HepG2 (cell line): ENCODE results near the gene MAT2A. TPM values are rescaled to one million over a fixed set of nuclear protein-coding genes. Genes with fewer than 3 reads are reported as not detected.

Experiments used
- CHCHD3 ChIP-seq: sonication (generic); formaldehyde crosslinking; IDR thresholded peaks from 2 replicates; pipeline ENCODE4 v1.8.0; 2022; ENCODE audit warnings: mild to moderate bottlenecking, missing genetic modification reagents, moderate library complexity
- DPF2 ChIP-seq: sonication (generic); formaldehyde crosslinking; IDR thresholded peaks from 2 replicates; pipeline ENCODE4 v1.4.0; 2020; ENCODE audit warnings: mild to moderate bottlenecking, low read depth, missing genetic modification reagents, borderline replicate concordance
- GFI1 ChIP-seq: sonication (generic); formaldehyde crosslinking; IDR thresholded peaks from 2 replicates; pipeline ENCODE4 v1.5.0; 2020; ENCODE audit warnings: missing genetic modification reagents, mild to moderate bottlenecking, borderline replicate concordance
- HDAC6 ChIP-seq: fragments of 200-600 bp; sonication (generic); IDR thresholded peaks from 2 replicates; pipeline ENCODE4 v1.7.0; 2017; ENCODE audit warnings: mild to moderate bottlenecking, antibody characterized with exemption, low read length, low read depth
- RBM39 ChIP-seq: fragments of 200-400 bp; formaldehyde crosslinking; IDR thresholded peaks from one replicate; pipeline ENCODE4 v1.6.1; 2018; ENCODE audit warnings: antibody characterized with exemption, mild to moderate bottlenecking, low read depth, low read length; ENCODE audit not compliant: poor library complexity, severe bottlenecking
- SNRNP70 ChIP-seq: fragments of 200-400 bp; formaldehyde crosslinking; IDR thresholded peaks from 2 replicates; pipeline ENCODE4 v1.6.1; 2017; ENCODE audit warnings: mild to moderate bottlenecking, low read depth, low read length, moderate library complexity
- STAG1 ChIP-seq: sonication (generic); formaldehyde crosslinking; IDR thresholded peaks from 2 replicates; pipeline ENCODE4 v1.4.0; 2020; ENCODE audit warnings: missing genetic modification reagents
- TBP ChIP-seq: sonication (generic); formaldehyde crosslinking; IDR thresholded peaks from 2 replicates; pipeline ENCODE4 v1.5.0; 2020; ENCODE audit warnings: missing genetic modification reagents
- TRAFD1 ChIP-seq: sonication (generic); formaldehyde crosslinking; IDR thresholded peaks from 2 replicates; pipeline ENCODE4 v1.5.1; 2020; ENCODE audit warnings: missing genetic modification reagents, mild to moderate bottlenecking, borderline replicate concordance
- ZBTB42 ChIP-seq: sonication (generic); formaldehyde crosslinking; IDR thresholded peaks from 2 replicates; pipeline ENCODE4 v1.5.0; 2020; ENCODE audit warnings: mild to moderate bottlenecking, missing genetic modification reagents
- ZNF251 ChIP-seq: sonication (generic); formaldehyde crosslinking; IDR thresholded peaks from 2 replicates; pipeline ENCODE4 v1.9.0; 2021; ENCODE audit warnings: mild to moderate bottlenecking, missing genetic modification reagents
- ZNF557 ChIP-seq: sonication (generic); formaldehyde crosslinking; IDR thresholded peaks from 2 replicates; pipeline ENCODE4 v1.4.0; 2020; ENCODE audit warnings: missing genetic modification reagents
- polyA plus RNA-seq, 8 experiments: library from polyadenylated mRNA; depleted of rRNA in 3 of 8; stranded (reverse) in 7 of 8; unstranded in 1 of 8; fragments of >200 nt; fragmentation: Illumina TruSeq in 4 of 8; extraction: Trizol in 4 of 8; gene quantifications; 2 replicates each; pipeline versions ENCODE4 v1.2.1 to v1.2.3, GENCODE V29; 2011 to 2016; ENCODE audit warnings: low read depth in 4 of 8, missing spikeins in 1 of 8, mixed read lengths in 1 of 8; ENCODE audit not compliant: insufficient read depth in 1 of 8
- total RNA-seq, 5 experiments: library from RNA; depleted of rRNA; stranded (reverse); fragments of >200 nt; fragmentation: Illumina TruSeq; extraction: Trizol; gene quantifications; 2 replicates each; pipeline ENCODE4 v1.2.3, GENCODE V29; 2016; ENCODE audit warnings: low read depth in 1 of 5
- TF ChIP-seq, protein P1 (sequence below): sonication (generic); formaldehyde crosslinking; IDR thresholded peaks from 2 replicates; pipeline ENCODE4 v1.4.0; 2020; ENCODE audit warnings: missing genetic modification reagents, borderline replicate concordance
- TF ChIP-seq, protein P2 (sequence below): sonication (generic); formaldehyde crosslinking; IDR thresholded peaks from 2 replicates; pipeline ENCODE4 v1.8.1; 2023; ENCODE audit warnings: missing genetic modification reagents, mild to moderate bottlenecking, borderline replicate concordance
- TF ChIP-seq, protein P3 (sequence below): sonication (generic); formaldehyde crosslinking; IDR thresholded peaks from 2 replicates; pipeline ENCODE4 v1.4.0; 2020; ENCODE audit warnings: low read depth, mild to moderate bottlenecking, missing genetic modification reagents

The MAT2A gene
- total and polyA plus RNA-seq, 2 of the 13 experiments (the other 11 are each of a cell fraction or from before 2014, with no cell fraction given), result 155 to 331 TPM

- TF ChIP-seq, protein P1, sequence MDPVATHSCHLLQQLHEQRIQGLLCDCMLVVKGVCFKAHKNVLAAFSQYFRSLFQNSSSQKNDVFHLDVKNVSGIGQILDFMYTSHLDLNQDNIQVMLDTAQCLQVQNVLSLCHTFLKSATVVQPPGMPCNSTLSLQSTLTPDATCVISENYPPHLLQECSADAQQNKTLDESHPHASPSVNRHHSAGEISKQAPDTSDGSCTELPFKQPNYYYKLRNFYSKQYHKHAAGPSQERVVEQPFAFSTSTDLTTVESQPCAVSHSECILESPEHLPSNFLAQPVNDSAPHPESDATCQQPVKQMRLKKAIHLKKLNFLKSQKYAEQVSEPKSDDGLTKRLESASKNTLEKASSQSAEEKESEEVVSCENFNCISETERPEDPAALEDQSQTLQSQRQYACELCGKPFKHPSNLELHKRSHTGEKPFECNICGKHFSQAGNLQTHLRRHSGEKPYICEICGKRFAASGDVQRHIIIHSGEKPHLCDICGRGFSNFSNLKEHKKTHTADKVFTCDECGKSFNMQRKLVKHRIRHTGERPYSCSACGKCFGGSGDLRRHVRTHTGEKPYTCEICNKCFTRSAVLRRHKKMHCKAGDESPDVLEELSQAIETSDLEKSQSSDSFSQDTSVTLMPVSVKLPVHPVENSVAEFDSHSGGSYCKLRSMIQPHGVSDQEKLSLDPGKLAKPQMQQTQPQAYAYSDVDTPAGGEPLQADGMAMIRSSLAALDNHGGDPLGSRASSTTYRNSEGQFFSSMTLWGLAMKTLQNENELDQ (CRISPR knock-in tag), result peak; percentile 75; the same call in 1 of the 2 replicates
- TF ChIP-seq ZBTB42 (no peak), HDAC6 (no peak), TBP (CRISPR knock-in tag) (no peak), RBM39 (no peak), STAG1 (CRISPR knock-in tag) (peak; percentile 98), CHCHD3 (CRISPR knock-in tag) (no peak), DPF2 (CRISPR knock-in tag) (no peak), GFI1 (CRISPR knock-in tag) (no peak), ZNF251 (no peak), SNRNP70 (no peak), ZNF557 (CRISPR knock-in tag) (no peak), TRAFD1 (CRISPR knock-in tag) (no peak)
- TF ChIP-seq, protein P2, sequence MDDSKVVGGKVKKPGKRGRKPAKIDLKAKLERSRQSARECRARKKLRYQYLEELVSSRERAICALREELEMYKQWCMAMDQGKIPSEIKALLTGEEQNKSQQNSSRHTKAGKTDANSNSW (CRISPR knock-in tag), result no peak
- TF ChIP-seq, protein P3, sequence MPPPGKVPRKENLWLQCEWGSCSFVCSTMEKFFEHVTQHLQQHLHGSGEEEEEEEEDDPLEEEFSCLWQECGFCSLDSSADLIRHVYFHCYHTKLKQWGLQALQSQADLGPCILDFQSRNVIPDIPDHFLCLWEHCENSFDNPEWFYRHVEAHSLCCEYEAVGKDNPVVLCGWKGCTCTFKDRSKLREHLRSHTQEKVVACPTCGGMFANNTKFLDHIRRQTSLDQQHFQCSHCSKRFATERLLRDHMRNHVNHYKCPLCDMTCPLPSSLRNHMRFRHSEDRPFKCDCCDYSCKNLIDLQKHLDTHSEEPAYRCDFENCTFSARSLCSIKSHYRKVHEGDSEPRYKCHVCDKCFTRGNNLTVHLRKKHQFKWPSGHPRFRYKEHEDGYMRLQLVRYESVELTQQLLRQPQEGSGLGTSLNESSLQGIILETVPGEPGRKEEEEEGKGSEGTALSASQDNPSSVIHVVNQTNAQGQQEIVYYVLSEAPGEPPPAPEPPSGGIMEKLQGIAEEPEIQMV, result no peak
These were observed 13.0 kb downstream of the MAT2A start (continued) for GRCh38 chr2:85551698-85552678.
